HG02884 (cell line): ENCODE data around the gene SLC6A20.
A peak's percentile ranks its signal among the peaks of the same experiment; 100 is the strongest.

Source experiments
- ATAC-seq: cut with Tn5 transposase; IDR thresholded peaks from one replicate; pipeline ENCODE4 v1.9.1; 2021; ENCODE audit warnings: mild to moderate bottlenecking, moderate library complexity; ENCODE audit not compliant: unreplicated experiment

SLC6A20 gene

DNA sequence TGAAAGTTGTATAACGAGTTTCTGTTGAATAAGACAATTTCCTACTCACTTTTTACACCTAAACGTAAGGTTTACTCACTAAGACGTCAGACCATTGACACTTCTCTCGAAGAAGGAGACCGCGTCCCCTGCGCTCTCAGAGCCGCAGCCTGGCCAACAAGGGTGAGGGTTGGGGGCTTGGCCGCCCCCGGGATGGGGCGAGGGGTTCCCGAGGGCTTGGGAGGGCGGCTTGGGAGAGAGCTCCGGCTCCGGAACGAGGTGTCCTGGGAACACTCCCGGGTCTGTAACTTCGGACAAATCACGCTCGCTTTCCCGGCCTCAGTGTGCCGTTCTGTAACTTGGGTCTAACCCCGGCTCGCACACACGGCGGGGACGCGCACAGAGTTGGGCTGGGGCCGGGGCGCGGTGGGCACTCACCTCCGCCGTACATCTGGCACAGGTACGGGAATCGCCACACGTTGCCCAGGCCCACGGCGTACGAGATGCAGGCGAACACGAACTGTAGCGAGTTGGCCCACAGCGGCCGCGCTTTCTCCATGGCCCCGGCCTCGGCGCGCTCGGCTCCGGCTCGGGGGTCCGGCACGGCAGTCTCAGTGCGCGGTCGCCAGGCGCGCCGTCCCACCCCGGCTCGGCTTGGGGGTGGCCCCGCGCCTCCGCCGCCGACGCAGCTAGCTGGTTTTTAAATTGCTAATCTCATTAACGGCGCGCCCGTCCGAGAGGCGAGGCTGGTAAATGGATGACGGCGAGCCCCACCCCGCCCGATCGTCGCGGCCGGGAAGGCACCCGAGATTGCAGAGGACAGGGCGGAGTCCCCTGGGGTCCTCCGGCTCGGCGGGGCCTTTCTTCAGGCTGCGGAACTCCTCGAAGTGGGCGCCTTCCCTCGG is at the start of gene SLC6A20:
Gene SLC6A20, minus strand, starts transcription at position 655 of the 884 bp plus-strand sequence. Its CDS starts 117 bp downstream, at position 538.
- ATAC-seq: no peak

DNA sequence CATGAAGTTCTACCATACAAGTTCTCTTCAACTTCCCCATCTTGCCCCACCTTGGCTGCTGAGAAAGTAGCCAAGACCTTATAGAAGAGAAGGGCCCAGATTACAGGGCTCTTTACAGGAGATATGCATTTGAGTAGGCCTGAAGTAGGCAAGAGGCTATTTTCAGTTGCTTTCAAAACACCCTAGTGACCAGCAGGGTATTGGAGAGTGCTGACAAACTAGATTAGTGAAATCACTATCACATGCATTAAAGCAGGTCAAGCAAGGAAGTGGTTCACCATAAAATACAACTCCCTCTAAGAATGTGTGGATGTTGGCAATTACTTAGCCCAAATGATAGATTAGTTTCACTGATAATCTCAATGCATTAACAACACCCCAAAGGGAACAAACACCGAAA is 48.3 kb upstream of the SLC6A20 start:
- ATAC-seq: no peak

DNA sequence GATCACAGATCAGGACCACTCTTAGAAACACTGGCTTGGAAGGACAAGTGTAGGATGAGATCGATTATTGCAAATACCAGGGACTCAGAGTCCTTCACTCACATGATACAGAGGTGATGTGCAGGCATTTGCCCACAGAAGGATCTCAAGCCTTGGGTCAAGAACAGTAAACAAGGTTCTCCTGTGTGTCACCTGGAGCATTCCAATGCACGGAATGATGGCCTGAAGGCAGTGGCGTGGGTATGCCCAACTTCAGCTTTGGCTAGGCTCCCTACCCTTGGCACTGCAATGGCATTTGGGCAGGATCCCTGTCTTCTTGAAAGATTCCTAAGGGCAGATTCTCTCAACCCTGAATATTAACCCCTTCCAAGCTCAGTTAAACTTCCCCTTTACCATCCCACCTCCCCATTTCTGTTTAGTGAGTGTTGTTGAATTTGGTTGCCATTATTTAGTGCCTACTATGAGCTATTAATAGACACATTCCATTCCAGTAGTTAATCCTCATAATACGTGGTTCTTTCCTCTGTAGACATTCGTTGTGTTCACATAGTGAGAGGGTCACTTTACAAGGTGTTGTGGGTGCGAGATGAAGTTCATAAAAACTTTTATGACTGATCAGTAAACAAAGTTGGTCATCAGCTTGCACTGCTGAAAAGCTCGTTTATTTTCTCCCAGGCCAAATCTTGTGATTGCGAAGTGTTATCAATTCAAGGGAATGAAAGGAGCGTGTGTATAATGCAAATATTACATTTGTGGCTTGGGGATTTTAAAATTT is 46.7 kb upstream of the SLC6A20 start:
- no peak for ATAC-seq

DNA sequence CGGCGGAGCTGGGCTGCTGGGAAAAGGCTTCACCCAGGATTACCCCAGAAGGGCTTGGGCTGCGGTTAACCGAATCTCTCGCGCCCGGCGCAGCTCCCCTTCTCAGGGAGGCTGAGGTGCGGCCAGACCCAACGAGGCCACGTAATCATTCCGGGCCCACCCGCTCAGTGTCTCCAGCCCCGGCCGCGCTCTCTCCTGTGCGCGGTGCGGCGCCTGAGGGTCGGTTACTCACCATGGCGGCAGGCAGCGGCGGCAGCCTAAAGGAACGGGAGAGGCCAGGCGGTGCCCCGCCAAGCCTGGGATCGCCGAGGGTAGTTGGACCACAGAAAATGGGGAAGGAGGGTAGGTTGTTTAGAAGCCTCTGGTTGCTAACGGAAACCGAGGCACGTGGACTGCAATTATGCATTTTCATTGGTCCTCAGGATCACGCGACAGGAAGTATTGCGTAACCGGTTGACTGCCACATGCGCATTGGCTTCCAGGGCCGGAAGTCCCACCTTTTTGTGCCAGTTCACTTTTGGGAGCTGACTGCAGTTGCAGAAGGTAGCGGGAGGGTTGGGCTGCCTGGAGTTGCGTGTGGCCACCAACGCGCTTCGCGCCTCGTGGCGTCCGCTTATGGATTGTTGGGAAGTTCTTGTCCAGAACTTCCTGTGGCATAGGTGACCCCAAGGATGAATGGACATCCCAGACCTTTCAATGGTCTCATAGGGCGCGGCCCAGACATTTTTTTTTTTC is 45.6 kb upstream of the SLC6A20 start, which contains the start of gene LZTFL1:
Gene LZTFL1, minus strand, starts transcription at position 363 of the 735 bp plus-strand sequence. Its CDS starts 128 bp downstream, at position 235.
- peak; percentile 86 for ATAC-seq

DNA sequence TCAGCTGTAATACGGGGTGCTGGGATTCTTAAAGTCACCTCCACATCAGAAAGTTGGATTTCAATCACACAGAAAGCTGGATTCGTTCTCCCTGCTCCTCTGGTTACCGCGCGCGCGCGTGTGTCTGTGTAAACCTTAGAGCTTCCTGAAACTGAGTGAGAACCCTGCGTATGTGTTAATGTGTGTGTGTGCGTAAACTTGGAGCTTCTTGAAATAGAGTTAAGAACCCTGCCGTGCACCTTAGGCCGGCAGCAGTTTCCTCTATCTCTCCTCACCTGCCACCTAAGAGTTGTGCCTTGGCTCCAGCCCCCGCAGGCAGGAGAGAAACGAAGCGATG is 45.1 kb upstream of the SLC6A20 start:
- no peak for ATAC-seq

DNA sequence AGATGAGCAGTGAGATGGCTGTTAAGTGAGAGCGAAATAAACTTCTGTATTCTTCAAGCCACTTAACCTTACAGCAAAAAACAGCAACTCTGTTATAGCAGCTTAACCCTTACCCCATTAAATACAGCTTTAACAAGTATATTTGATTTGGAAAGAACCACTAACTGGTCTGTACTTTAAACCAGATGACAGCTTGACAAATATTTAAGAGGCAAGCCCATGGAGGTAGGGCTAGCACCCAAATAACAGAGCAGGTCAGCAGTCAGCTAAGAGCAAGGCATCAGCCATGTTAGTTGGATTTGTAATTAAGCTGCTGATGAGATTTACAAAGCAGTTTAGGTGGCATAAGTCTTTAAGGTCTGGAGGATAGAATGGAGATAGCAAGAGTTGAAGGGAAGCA is 42.1 kb upstream of the SLC6A20 start:
- ATAC-seq: no peak

- no peak for ATAC-seq
Observed at GRCh38 chr3:45832699-45833098, 36.4 kb upstream of the SLC6A20 start.

DNA sequence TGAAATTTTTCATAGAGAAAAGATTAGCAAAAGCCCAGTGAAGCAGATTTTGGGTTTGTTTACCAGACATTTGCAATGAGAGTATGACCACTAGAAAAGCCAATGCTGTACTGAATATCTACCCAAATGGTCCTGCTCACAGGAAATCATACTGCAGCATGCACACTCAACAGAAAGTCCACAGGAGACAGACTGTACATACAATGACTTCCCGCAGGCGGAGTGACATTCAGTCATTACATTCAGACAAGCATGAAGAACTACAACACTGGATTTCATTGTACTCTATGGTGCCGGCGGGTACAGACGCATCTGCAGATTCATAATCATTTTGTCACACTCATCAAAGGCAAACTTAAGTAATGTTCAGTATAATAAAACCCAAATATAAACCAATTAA is 33.8 kb upstream of the SLC6A20 start:
- ATAC-seq: no peak

GRCh38 chr3:45826908-45827307 is 30.6 kb upstream of the SLC6A20 start:
- no peak for ATAC-seq

DNA sequence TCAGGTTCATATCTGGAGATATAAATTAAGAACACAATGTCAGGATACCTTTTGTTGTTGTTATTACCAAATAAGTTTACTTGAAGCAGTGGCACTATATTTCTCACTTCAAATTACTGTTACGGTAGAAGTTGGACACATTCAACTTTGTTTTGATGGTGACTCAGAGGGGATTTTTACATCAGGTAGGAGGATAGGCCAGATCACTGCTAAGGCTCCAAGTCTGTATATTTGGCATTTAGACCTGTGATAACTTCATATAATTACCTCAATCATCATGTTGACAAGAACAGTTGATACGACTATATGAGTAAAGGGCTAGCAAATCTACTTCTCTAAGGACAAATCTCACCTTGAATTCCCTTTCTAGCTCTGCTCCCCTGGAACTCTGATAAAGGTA is 30.0 kb upstream of the SLC6A20 start:
- no peak for ATAC-seq

DNA sequence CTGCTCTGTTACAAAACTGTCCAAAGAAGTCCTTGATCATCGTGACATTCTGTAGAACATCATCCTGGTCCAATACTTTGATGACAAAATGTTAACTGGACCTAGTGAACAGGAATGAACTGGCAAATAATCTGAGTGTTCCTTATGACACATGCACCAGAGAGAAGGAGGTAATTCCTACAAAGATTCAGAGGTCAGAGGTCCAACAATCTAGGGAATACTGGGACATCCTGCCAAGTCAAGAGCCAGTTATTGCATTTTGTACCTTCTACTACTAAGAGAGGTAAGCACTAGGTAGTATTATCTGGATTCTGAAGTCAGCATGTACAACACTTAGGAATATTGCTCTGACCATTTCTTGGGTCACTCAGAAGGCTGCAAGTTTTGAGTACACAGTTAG is 24.8 kb upstream of the SLC6A20 start:
- no peak for ATAC-seq

GRCh38 chr3:45819543-45819942 is 23.2 kb upstream of the SLC6A20 start:
- no peak for ATAC-seq

GRCh38 chr3:45817831-45818522 is 21.6 kb upstream of the SLC6A20 start:
- ATAC-seq: no peak

DNA sequence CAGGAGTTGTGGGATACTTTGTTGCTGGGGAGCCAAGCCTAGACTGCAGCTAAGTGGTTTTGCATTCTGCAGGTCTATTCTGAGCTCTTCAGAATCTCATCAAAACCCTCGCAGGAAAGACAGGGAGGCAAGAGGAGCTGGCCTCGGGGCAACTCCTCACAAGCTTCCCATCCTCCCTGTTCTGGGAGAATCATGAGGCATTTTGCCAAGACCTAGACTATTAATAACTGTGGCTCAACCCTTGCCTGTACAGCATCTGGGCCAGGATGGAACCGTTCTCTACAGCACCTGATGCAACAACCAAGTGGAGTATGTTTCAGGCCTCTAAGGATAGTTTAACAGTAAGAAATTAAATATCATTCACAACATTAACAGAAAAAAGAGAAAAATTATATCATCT is 20.2 kb upstream of the SLC6A20 start:
- ATAC-seq: no peak

- ATAC-seq: no peak
Observed at GRCh38 chr3:45814322-45814721, 18.0 kb upstream of the SLC6A20 start.

DNA sequence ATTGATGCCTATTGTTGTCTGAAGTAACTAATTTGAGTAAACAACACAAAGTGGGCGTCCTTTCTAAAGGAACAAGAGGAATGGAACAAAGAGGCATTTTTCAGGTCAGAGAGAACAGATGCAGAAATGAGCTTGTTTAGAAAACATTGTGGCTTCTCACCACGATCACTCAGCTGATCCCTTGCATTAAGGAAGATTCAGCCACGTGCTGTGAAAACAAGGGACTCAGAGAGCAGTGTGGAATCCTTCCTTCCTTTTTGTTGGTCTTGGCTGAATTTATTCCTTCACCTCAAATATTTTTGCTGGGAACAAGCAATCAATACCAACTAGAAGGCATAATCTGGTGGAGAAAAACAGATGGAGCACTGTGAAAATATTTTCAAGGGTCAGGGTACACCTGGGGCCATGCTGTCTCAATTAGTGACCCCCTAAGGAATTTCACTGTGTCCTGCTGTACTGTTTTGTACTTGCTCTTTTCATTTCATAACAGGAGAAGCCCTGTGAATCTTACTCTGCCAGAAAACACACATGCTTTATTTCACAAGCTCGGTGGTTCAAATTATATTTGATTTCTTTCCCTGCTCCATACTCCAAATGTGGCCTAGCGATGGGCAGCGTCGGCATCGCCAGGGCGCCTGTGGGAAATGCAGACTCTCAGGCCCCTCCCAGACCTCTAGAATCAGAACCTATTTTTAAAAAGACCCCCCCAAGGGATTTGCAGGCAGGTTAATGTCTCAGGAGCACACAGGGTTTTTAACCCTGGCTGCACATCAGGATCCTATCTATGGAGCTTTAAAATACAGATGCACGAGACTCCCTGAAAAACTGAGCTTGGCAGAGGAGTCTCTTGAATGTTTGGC is 11.6 kb upstream of the SLC6A20 start:
- ATAC-seq: no peak

DNA sequence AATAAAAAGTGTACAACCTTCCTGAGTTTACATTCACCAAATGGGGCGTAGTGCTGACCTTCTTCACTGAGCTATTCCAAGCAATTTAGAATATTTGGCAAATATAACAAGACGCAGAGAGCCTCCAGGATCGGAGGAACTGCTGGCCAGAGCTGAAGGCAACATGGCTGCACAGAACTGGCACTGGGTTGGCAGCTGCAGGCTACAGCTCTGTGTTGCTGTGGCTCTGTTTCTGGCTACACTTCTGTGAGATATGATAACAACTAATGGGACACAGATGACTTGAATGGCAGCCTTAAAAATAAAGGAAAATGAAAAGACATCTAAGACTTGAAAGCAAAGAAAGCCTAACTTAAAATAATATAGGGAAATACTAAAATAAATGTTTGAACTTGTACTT is 10.8 kb upstream of the SLC6A20 start:
- no peak for ATAC-seq

GRCh38 chr3:45806072-45806471 is 9.7 kb upstream of the SLC6A20 start:
- no peak for ATAC-seq

- ATAC-seq: no peak
Observed at GRCh38 chr3:45803252-45803935, 7.1 kb upstream of the SLC6A20 start.
